Spleen (tissue), 3 donors: ENCODE data around the gene PFKFB1.

Experiments
- POLR2A ChIP-seq, 3 donors: fragments of 450-650 bp; IDR thresholded peaks; one replicate each; pipeline ENCODE4 v1.5.1; 2017; ENCODE audit warnings: antibody characterized with exemption in 3 of 3, mild to moderate bottlenecking in 1 of 3
- POLR2AphosphoS5 ChIP-seq, 3 donors: sonication (generic); formaldehyde crosslinking; IDR thresholded peaks; one replicate each; pipeline ENCODE4 v1.5.1; 2017; ENCODE audit warnings: antibody characterized with exemption in 3 of 3

- TF ChIP-seq POLR2AphosphoS5 (IDR thresholded peaks at IDR 0.05) (no peak), POLR2A (IDR thresholded peaks at IDR 0.05) (no peak)
Observed at GRCh38 chrX:55006827-55007621, 13.0 kb upstream of the PFKFB1 start.
